HCT116 (cell line): ENCODE measurements around the gene SLC22A15. TPM values are rescaled to one million over a fixed set of nuclear protein-coding genes. Genes with fewer than 3 reads are reported as not detected.

ENCODE experiments used
- ATAC-seq: fragments of 200-7000 bp; cut with Tn5 transposase; 2 replicates; pipeline ENCODE4 v1.9.1; 2020; ENCODE audit warnings: mild to moderate bottlenecking, moderate library complexity
- BruUV-seq: library from RNA; stranded (reverse); fragments of 400-500 nt; replicated peaks from 2 replicates; lab custom pipeline; 2021; lab: Mats Ljungman, UMichigan
- CTCF ChIA-PET: fragments of 300-600 bp; sonication (Branson Sonifier 250); formaldehyde crosslinking; loops from one replicate; lab custom pipeline; 2021; ENCODE audit warnings: antibody characterized with exemption; lab: Charles Lee
- POLR2A ChIA-PET: fragments of 300-600, 350-600 bp; sonication (Branson Sonifier 250); formaldehyde crosslinking; loops from one replicate; lab custom pipeline; 2021; ENCODE audit warnings: antibody characterized with exemption; lab: Charles Lee
- RAD21 ChIA-PET, 2 experiments: fragments of 300-600 bp; sonication (Branson Sonifier 250); formaldehyde crosslinking; loops; one replicate each; lab custom pipeline; 2023; ENCODE audit warnings: low total read pairs in 2 of 2; ENCODE audit not compliant: uncharacterized antibody in 2 of 2, unreplicated experiment in 2 of 2, low non-redundant PET in 1 of 2; lab: Charles Lee
- DNase-seq: peaks from one replicate; pipeline ENCODE4 v3.0.0-alpha.2; 2010; ENCODE audit warnings: low read depth, low spot score
- H2AFZ ChIP-seq: fragments of 200-600 bp; shearing (Covaris generic), sonication (generic); 2 replicates; pipeline ENCODE4 v1.6.1; 2017; ENCODE audit warnings: low read depth, mixed run types, mixed read lengths, antibody characterized with exemption, low read length; ENCODE audit not compliant: poor library complexity, severe bottlenecking
- H3K27ac ChIP-seq: 2 replicates; pipeline ENCODE4 v1.5.1; 2012; ENCODE audit warnings: low read depth, low read length
- H3K27me3 ChIP-seq: fragments of 200-600 bp; sonication (generic); 2 replicates; pipeline ENCODE4 v1.6.1; 2016; ENCODE audit warnings: mixed run types, low read length, mixed read lengths; ENCODE audit not compliant: insufficient read depth
- H3K36me3 ChIP-seq, 2 experiments: fragments of 200-500 bp in 1 of 2; fragments of 200-600 bp in 1 of 2; sonication (Bioruptor generic) in 1 of 2; sonication (generic) in 1 of 2; 2 replicates each; pipeline versions ENCODE4 v1.5.1 to v1.6.1; 2014 to 2016; ENCODE audit warnings: low read length in 2 of 2, inconsistent platforms in 1 of 2, mixed read lengths in 1 of 2, mixed run types in 1 of 2; ENCODE audit not compliant: insufficient read depth in 2 of 2, control insufficient read depth in 1 of 2
- H3K4me1 ChIP-seq, 2 experiments: fragments of 200-600 bp in 1 of 2; sonication (generic) in 1 of 2; 2 replicates each; pipeline versions ENCODE4 v1.5.1 to v1.6.1; 2012 to 2017; ENCODE audit warnings: low read length in 2 of 2, inconsistent platforms in 1 of 2, mild to moderate bottlenecking in 1 of 2, mixed read lengths in 1 of 2, mixed run types in 1 of 2, moderate library complexity in 1 of 2; ENCODE audit not compliant: insufficient read depth in 2 of 2, control insufficient read depth in 1 of 2
- H3K4me2 ChIP-seq: fragments of 200-600 bp; sonication (generic); 2 replicates; pipeline ENCODE4 v1.6.1; 2017; ENCODE audit warnings: mixed run types, low read length, mixed read lengths
- H3K4me3 ChIP-seq, 2 experiments: fragments of 200-600 bp in 1 of 2; sonication (generic) in 1 of 2; replicated peaks in 1 of 2; 2 replicates each; pipeline ENCODE4 v1.5.1; 2011 to 2016; ENCODE audit warnings: low read length in 2 of 2, control low read depth in 1 of 2, low read depth in 1 of 2, mild to moderate bottlenecking in 1 of 2, mixed read lengths in 1 of 2, mixed run types in 1 of 2
- H3K79me2 ChIP-seq: fragments of 200-600 bp; sonication (generic); 2 replicates; pipeline ENCODE4 v1.6.1; 2017; ENCODE audit warnings: mild to moderate bottlenecking, mixed run types, low read length, moderate library complexity, mixed read lengths; ENCODE audit not compliant: insufficient read depth
- H3K9ac ChIP-seq: fragments of 200-600 bp; sonication (generic); 2 replicates; pipeline ENCODE4 v1.6.1; 2016; ENCODE audit warnings: low read length, mixed read lengths
- H3K9me2 ChIP-seq: fragments of 200-600 bp; sonication (generic), shearing (Covaris generic); 2 replicates; pipeline ENCODE4 v1.6.1; 2017; ENCODE audit warnings: mixed run types, mild to moderate bottlenecking, moderate library complexity; ENCODE audit not compliant: insufficient read depth
- H3K9me3 ChIP-seq, 2 experiments: fragments of 200-500 bp in 1 of 2; fragments of 200-600 bp in 1 of 2; sonication (Bioruptor generic) in 1 of 2; sonication (generic) in 1 of 2; 2 replicates each; pipeline ENCODE4 v1.6.1; 2014 to 2017; ENCODE audit warnings: low read length in 2 of 2, mixed read lengths in 2 of 2, inconsistent platforms in 1 of 2, low read depth in 1 of 2, mild to moderate bottlenecking in 1 of 2, mixed run types in 1 of 2, moderate library complexity in 1 of 2; ENCODE audit not compliant: control insufficient read depth in 1 of 2, insufficient read depth in 1 of 2
- H4K20me1 ChIP-seq: fragments of 200-600 bp; sonication (generic), shearing (Covaris generic); 2 replicates; pipeline ENCODE4 v1.6.1; 2017; ENCODE audit warnings: mixed run types, mild to moderate bottlenecking, moderate library complexity; ENCODE audit not compliant: insufficient read depth
- CBX3 ChIP-seq: IDR thresholded peaks from 2 replicates; pipeline ENCODE4 v1.6.1; 2012; ENCODE audit warnings: low read depth
- EGR1 ChIP-seq: IDR thresholded peaks from 2 replicates; pipeline ENCODE4 v1.6.1; 2012; ENCODE audit warnings: low read depth
- EZH2 ChIP-seq: fragments of 200-600 bp; sonication (generic); IDR thresholded peaks from 2 replicates; pipeline ENCODE4 v1.6.1; 2017; ENCODE audit warnings: antibody characterized with exemption, mixed run types
- EZH2phosphoT487 ChIP-seq: fragments of 200-600 bp; IDR thresholded peaks from 2 replicates; pipeline ENCODE4 v1.6.1; 2018; ENCODE audit warnings: antibody characterized with exemption, borderline replicate concordance
- JUND ChIP-seq: IDR thresholded peaks from 2 replicates; pipeline ENCODE4 v1.6.1; 2012
- POLR2A ChIP-seq: IDR thresholded peaks from 2 replicates; pipeline ENCODE4 v1.7.0; 2011; ENCODE audit warnings: borderline replicate concordance; ENCODE audit not compliant: insufficient read depth, insufficient read length; ENCODE audit errors: extremely low read depth
- POLR2AphosphoS5 ChIP-seq: IDR thresholded peaks from 2 replicates; pipeline ENCODE4 v1.6.1; 2011; ENCODE audit warnings: mild to moderate bottlenecking, low read depth, low read length, moderate library complexity
- SIN3A ChIP-seq: IDR thresholded peaks from 2 replicates; pipeline ENCODE4 v1.6.1; 2012; ENCODE audit warnings: low read depth
- SP1 ChIP-seq: IDR thresholded peaks from 2 replicates; pipeline ENCODE4 v1.6.1; 2012; ENCODE audit warnings: low read depth
- SRF ChIP-seq: IDR thresholded peaks from 2 replicates; pipeline ENCODE4 v1.6.1; 2012; ENCODE audit warnings: low read depth
- TCF7L2 ChIP-seq: IDR thresholded peaks from 2 replicates; pipeline ENCODE4 v1.7.0; 2011; ENCODE audit warnings: borderline replicate concordance, inconsistent platforms; ENCODE audit not compliant: insufficient read depth, insufficient read length; ENCODE audit errors: extremely low read depth
- YY1 ChIP-seq: IDR thresholded peaks from 2 replicates; pipeline ENCODE4 v1.6.1; 2011; ENCODE audit warnings: low read length, low read depth, moderate library complexity, mild to moderate bottlenecking; ENCODE audit not compliant: insufficient replicate concordance; ENCODE audit errors: extremely low read depth
- ZNF274 ChIP-seq: fragments of 200-500 bp; sonication (Bioruptor generic); IDR thresholded peaks from 2 replicates; pipeline ENCODE4 v1.6.1; 2014; ENCODE audit warnings: mild to moderate bottlenecking, low read depth, low read length, inconsistent platforms
- intact Hi-C: fragments of 100-400 bp; cut with micrococcal nuclease; formaldehyde crosslinking; loops from 2 replicates; pipeline ENCODE4 v1.10.0; 2022
- total RNA-seq: library from RNA; stranded (reverse); gene quantifications from one replicate; pipeline ENCODE4 v1.2.1, GENCODE V29; 2021; ENCODE audit not compliant: unreplicated experiment
- TF ChIP-seq, protein P1 (sequence below): IDR thresholded peaks from 2 replicates; pipeline ENCODE4 v1.6.1; 2012
- TF ChIP-seq, protein P2 (sequence below): IDR thresholded peaks from 2 replicates; pipeline ENCODE4 v1.6.1; 2011; ENCODE audit warnings: mild to moderate bottlenecking, low read length, moderate library complexity; ENCODE audit not compliant: insufficient replicate concordance; ENCODE audit errors: extremely low read depth
- TF ChIP-seq, protein P3 (sequence below): IDR thresholded peaks from 2 replicates; pipeline ENCODE4 v1.6.1; 2012; ENCODE audit warnings: low read depth
- TF ChIP-seq, protein P4 (sequence below), 3 experiments: fragments of 200-600 bp in 1 of 3; sonication (generic) in 1 of 3; IDR thresholded peaks in 2 of 3; conservative IDR thresholded peaks in 1 of 3; 2 replicates each; pipeline ENCODE4 v1.5.1; 2012 to 2017; ENCODE audit warnings: low read depth in 2 of 3, low read length in 2 of 3, antibody characterized with exemption in 1 of 3, borderline replicate concordance in 1 of 3, control low read depth in 1 of 3, mild to moderate bottlenecking in 1 of 3, mixed read lengths in 1 of 3, mixed run types in 1 of 3, moderate library complexity in 1 of 3; ENCODE audit not compliant: insufficient read depth in 1 of 3
- TF ChIP-seq, protein P5 (sequence below): IDR thresholded peaks from 2 replicates; pipeline ENCODE4 v1.6.1; 2012

Gene SLC22A15
- total RNA-seq, 1 experiment from 2014 or later = 3.1 TPM

DNA sequence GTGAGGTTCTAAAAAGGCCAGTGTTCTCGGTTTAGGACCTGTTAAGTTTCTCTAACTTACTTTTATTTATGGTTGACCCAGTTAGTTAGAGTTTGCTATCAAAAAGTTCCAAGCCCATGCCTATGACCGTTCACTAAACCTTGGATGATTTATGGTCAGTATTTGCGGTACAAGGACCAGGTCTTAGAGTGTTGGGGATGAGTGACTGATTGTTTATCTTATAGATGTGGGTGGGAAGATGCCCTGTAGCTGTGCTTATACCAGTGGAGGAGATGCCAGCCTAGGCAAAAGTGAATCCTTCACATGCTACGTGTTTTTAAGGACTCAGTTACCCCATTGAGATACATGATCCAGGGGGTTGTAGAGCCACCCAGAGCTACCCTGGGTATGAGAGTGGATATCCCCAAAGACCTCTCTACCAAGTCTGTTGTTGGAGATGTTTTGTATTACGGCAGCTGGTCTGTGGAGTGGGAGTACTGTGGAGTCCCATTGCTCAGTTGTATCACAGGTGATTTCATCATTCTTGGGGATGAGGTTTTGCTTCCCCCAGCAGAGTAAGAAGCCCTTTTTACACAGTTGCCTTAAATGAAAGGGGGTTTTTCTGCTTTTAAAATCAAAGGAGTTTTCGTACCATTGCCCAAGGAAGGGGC, 2.1 kb downstream of the SLC22A15 start:
- no peak for ATAC-seq
- H3K36me3 ChIP-seq = no peaks in the 10 kb centered on the region
- no peak overlapping the region for H2AFZ ChIP-seq
- TF ChIP-seq, protein P1, sequence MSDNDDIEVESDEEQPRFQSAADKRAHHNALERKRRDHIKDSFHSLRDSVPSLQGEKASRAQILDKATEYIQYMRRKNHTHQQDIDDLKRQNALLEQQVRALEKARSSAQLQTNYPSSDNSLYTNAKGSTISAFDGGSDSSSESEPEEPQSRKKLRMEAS = no peak
- TF ChIP-seq ZNF274 (no peak), JUND (no peak), EZH2phosphoT487 (no peak), POLR2A (no peak), EZH2 (no peak), EGR1 (no peak), YY1 (no peak), SRF (no peak), SP1 (no peak), CBX3 (no peak), TCF7L2 (no peak), SIN3A (no peak), POLR2AphosphoS5 (no peak)
- TF ChIP-seq, protein P2, sequence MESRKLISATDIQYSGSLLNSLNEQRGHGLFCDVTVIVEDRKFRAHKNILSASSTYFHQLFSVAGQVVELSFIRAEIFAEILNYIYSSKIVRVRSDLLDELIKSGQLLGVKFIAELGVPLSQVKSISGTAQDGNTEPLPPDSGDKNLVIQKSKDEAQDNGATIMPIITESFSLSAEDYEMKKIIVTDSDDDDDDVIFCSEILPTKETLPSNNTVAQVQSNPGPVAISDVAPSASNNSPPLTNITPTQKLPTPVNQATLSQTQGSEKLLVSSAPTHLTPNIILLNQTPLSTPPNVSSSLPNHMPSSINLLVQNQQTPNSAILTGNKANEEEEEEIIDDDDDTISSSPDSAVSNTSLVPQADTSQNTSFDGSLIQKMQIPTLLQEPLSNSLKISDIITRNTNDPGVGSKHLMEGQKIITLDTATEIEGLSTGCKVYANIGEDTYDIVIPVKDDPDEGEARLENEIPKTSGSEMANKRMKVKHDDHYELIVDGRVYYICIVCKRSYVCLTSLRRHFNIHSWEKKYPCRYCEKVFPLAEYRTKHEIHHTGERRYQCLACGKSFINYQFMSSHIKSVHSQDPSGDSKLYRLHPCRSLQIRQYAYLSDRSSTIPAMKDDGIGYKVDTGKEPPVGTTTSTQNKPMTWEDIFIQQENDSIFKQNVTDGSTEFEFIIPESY = no peak
- TF ChIP-seq, protein P3, sequence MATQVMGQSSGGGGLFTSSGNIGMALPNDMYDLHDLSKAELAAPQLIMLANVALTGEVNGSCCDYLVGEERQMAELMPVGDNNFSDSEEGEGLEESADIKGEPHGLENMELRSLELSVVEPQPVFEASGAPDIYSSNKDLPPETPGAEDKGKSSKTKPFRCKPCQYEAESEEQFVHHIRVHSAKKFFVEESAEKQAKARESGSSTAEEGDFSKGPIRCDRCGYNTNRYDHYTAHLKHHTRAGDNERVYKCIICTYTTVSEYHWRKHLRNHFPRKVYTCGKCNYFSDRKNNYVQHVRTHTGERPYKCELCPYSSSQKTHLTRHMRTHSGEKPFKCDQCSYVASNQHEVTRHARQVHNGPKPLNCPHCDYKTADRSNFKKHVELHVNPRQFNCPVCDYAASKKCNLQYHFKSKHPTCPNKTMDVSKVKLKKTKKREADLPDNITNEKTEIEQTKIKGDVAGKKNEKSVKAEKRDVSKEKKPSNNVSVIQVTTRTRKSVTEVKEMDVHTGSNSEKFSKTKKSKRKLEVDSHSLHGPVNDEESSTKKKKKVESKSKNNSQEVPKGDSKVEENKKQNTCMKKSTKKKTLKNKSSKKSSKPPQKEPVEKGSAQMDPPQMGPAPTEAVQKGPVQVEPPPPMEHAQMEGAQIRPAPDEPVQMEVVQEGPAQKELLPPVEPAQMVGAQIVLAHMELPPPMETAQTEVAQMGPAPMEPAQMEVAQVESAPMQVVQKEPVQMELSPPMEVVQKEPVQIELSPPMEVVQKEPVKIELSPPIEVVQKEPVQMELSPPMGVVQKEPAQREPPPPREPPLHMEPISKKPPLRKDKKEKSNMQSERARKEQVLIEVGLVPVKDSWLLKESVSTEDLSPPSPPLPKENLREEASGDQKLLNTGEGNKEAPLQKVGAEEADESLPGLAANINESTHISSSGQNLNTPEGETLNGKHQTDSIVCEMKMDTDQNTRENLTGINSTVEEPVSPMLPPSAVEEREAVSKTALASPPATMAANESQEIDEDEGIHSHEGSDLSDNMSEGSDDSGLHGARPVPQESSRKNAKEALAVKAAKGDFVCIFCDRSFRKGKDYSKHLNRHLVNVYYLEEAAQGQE = no peak
- TF ChIP-seq, protein P4, sequence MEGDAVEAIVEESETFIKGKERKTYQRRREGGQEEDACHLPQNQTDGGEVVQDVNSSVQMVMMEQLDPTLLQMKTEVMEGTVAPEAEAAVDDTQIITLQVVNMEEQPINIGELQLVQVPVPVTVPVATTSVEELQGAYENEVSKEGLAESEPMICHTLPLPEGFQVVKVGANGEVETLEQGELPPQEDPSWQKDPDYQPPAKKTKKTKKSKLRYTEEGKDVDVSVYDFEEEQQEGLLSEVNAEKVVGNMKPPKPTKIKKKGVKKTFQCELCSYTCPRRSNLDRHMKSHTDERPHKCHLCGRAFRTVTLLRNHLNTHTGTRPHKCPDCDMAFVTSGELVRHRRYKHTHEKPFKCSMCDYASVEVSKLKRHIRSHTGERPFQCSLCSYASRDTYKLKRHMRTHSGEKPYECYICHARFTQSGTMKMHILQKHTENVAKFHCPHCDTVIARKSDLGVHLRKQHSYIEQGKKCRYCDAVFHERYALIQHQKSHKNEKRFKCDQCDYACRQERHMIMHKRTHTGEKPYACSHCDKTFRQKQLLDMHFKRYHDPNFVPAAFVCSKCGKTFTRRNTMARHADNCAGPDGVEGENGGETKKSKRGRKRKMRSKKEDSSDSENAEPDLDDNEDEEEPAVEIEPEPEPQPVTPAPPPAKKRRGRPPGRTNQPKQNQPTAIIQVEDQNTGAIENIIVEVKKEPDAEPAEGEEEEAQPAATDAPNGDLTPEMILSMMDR (IDR thresholded peaks at IDR 0.05 in 2 of 3, conservative IDR thresholded peaks at IDR 0.05 in 1 of 3; ENCODE audit: borderline replicate concordance in 1 of 3, insufficient read depth in 1 of 3, low read depth in 2 of 3, low read length in 2 of 3) = no peak
- TF ChIP-seq, protein P5, sequence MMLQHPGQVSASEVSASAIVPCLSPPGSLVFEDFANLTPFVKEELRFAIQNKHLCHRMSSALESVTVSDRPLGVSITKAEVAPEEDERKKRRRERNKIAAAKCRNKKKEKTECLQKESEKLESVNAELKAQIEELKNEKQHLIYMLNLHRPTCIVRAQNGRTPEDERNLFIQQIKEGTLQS = no peak
- H3K9me2 ChIP-seq = no peaks in the 10 kb centered on the region
- no TSS peak for BruUV-seq
- H3K4me1 ChIP-seq = peaks cover 8 to 25% of the 10 kb centered on the region in 2 experiments; a peak in 3 of 4 replicates
- H3K27me3 ChIP-seq = no peaks in the 10 kb centered on the region
- H3K27ac ChIP-seq = no peak overlapping the region
- no peaks in the 10 kb centered on the region for H4K20me1 ChIP-seq
- no peak overlapping the region for H3K4me3 ChIP-seq
- no peaks in the 10 kb centered on the region for H3K9me3 ChIP-seq
- ChIA-PET POLR2A (interaction anchor here (0.7 to 1.3 kb wide), 3 partner anchors 8 to 214 kb away, joined by 3 read pairs; no protein-coding TSS in a partner anchor), CTCF (interaction anchor here (1.2 kb wide), 1 partner anchor 207 kb away, joined by 4 read pairs; no protein-coding TSS in a partner anchor), RAD21 (no interaction called here)
- peaks cover 14% of the 10 kb centered on the region for H3K79me2 ChIP-seq
- no peak for DNase-seq
- no peak overlapping the region for H3K4me2 ChIP-seq
- intact Hi-C loops = no loop called here
- no peak overlapping the region for H3K9ac ChIP-seq
